ENCODE results near the gene NAA20. TPM values are rescaled to one million over a fixed set of nuclear protein-coding genes. Genes with fewer than 3 reads are reported as not detected.

NAA20 gene
- total and polyA plus RNA-seq, 2 donors (not counting 1 experiment from before 2014, with no cell fraction given), result 20.3 to 27.1 TPM

GRCh38 chr20:20000211-20000968, 16.8 kb upstream of the NAA20 start:
- H3K36me3 ChIP-seq (replicated peaks in 1 of 2; ENCODE audit: control extremely low read depth in 1 of 2, control insufficient read depth in 1 of 2, extremely low read depth in 1 of 2, insufficient read depth in 2 of 2, low read length in 1 of 2), result no peaks in the 10 kb centered on the region
- DNase-seq (no peak), ATAC-seq (ENCODE audit: low read depth) (no peak)
- H4K20me1 ChIP-seq (ENCODE audit: control insufficient read depth, insufficient read depth, low read length, poor library complexity, severe bottlenecking), result no peaks in the 10 kb centered on the region
- no peak overlapping the region for H3K4me2 ChIP-seq (replicated peaks; ENCODE audit: low read depth, low read length, poor library complexity, severe bottlenecking)
- 72% methylated on average over 14 of the region's 14 CpGs for WGBS (ENCODE audit: insufficient coverage)
- intact Hi-C loops (cut with micrococcal nuclease), result no loop called here
- Mint-ChIP-seq H3K4me3 (no peak overlapping the region), H3K27ac (no peak overlapping the region), H3K4me1 (peaks cover 13% of the 10 kb centered on the region), H3K9me3 (ENCODE audit: insufficient read depth) (no peaks in the 10 kb centered on the region), H3K27me3 (peaks cover 38% of the 10 kb centered on the region)
- no peak overlapping the region for H3K9ac ChIP-seq (ENCODE audit: low read length)
- no peak overlapping the region for H3K27ac ChIP-seq (ENCODE audit: low read length in 2 of 2)
- H3K9me3 ChIP-seq (ENCODE audit: control extremely low read depth in 1 of 3, control insufficient read depth in 2 of 3, insufficient read depth in 1 of 3, low read length in 2 of 3), result no peaks in the 10 kb centered on the region
- peaks cover 13 to 15% of the 10 kb centered on the region in 2 donors for H3K4me1 ChIP-seq (ENCODE audit: control insufficient read depth in 2 of 2, insufficient read depth in 2 of 2, low read length in 2 of 2)
- H2AFZ ChIP-seq (ENCODE audit: insufficient read depth, low read depth, low read length, poor library complexity, severe bottlenecking), result no peak overlapping the region
- H3K79me2 ChIP-seq (ENCODE audit: control insufficient read depth, insufficient read depth, low read length), result no peaks in the 10 kb centered on the region
- TF ChIP-seq CTCF (IDR thresholded peaks at IDR 0.05) (no peak), EZH2 (IDR thresholded peaks at IDR 0.05; ENCODE audit: borderline replicate concordance, insufficient read depth, low read depth, low read length, poor library complexity, severe bottlenecking) (no peak)
- no peak overlapping the region for H3K4me3 ChIP-seq (ENCODE audit: control extremely low read depth in 1 of 5, extremely low read depth in 1 of 5, insufficient read depth in 1 of 5, low read depth in 2 of 5, low read length in 4 of 5)
- ChIA-PET CTCF (interaction anchor here (1.0 to 8.1 kb wide), 4 partner anchors 97 to 306 kb away, joined by 3 to 87 read pairs (median 3); no protein-coding TSS in a partner anchor), POLR2A (no interaction called here)
- H3K27me3 ChIP-seq (replicated peaks in 1 of 4; ENCODE audit: control extremely low read depth in 1 of 4, control insufficient read depth in 3 of 4, insufficient read depth in 4 of 4, low read length in 3 of 4), result peaks cover 0 to 15% (median 0%) of the 10 kb centered on the region in 4 experiments
